ENCODE measurements around the gene DISC1.

The DISC1 gene

GRCh38 chr1:231681006-231681405 is 54.4 kb downstream of the DISC1 start:
- no peak overlapping the region for H3K27ac ChIP-seq
- TF ChIP-seq ZFX (IDR thresholded peaks at IDR 0.05) (no peak), CTCF (conservative IDR thresholded peaks at IDR 0.05) (no peak)

- TF ChIP-seq ZFX (IDR thresholded peaks at IDR 0.05) (no peak), CTCF (conservative IDR thresholded peaks at IDR 0.05) (no peak)
- H3K27ac ChIP-seq, result no peak overlapping the region
Observed at GRCh38 chr1:231682779-231683178, 56.2 kb downstream of the DISC1 start.

GRCh38 chr1:231683439-231684165 is 57.0 kb downstream of the DISC1 start:
- peak overlapping the region; percentile 12 for H3K27ac ChIP-seq
- no peak for TF ChIP-seq ZFX (IDR thresholded peaks at IDR 0.05)
- no peak for TF ChIP-seq CTCF (conservative IDR thresholded peaks at IDR 0.05)

GRCh38 chr1:231684356-231685244 is 58.0 kb downstream of the DISC1 start:
- TF ChIP-seq ZFX (IDR thresholded peaks at IDR 0.05) (no peak), CTCF (conservative IDR thresholded peaks at IDR 0.05) (no peak)
- peak overlapping the region; percentile 55 for H3K27ac ChIP-seq

- no peak for TF ChIP-seq CTCF (conservative IDR thresholded peaks at IDR 0.05)
- TF ChIP-seq ZFX (IDR thresholded peaks at IDR 0.05), result no peak
- H3K27ac ChIP-seq, result no peak overlapping the region
Observed at GRCh38 chr1:231686384-231686783, 59.8 kb downstream of the DISC1 start.

- TF ChIP-seq CTCF (conservative IDR thresholded peaks at IDR 0.05) (no peak), ZFX (IDR thresholded peaks at IDR 0.05) (no peak)
- no peak overlapping the region for H3K27ac ChIP-seq
Observed at GRCh38 chr1:231688989-231689388, 62.4 kb downstream of the DISC1 start.

- no peak overlapping the region for H3K27ac ChIP-seq
- TF ChIP-seq ZFX (IDR thresholded peaks at IDR 0.05) (no peak), CTCF (conservative IDR thresholded peaks at IDR 0.05) (no peak)
Observed at GRCh38 chr1:231690059-231690458, 63.5 kb downstream of the DISC1 start.
